ENCODE results near the gene PRRT1B. TPM values are rescaled to one million over a fixed set of nuclear protein-coding genes. Genes with fewer than 3 reads are reported as not detected.

Gene PRRT1B
- total RNA-seq, 2 donors from 2014 or later: 2.0 to 4.5 TPM

GRCh38 chr9:131590907-131591844, 45.9 kb downstream of the PRRT1B start:
- TF ChIP-seq CTCF (IDR thresholded peaks at IDR 0.05): peak; percentile 80
- no peaks in the 10 kb centered on the region for H3K27me3 ChIP-seq
- intact Hi-C loops (cut with DNase I): loop anchor here (1.0 kb wide), 1 partner anchor 149 kb away; the partner anchor contains the start of gene RAPGEF1
- peak; percentile 72 for DNase-seq
- H3K36me3 ChIP-seq: peaks cover 22% of the 10 kb centered on the region
- H3K4me3 ChIP-seq: no peak overlapping the region
- H3K9ac ChIP-seq (ENCODE audit: low read depth in 2 of 2, low read length in 2 of 2): no peak overlapping the region
- H3K4me1 ChIP-seq: no peaks in the 10 kb centered on the region
- H3K9me3 ChIP-seq: no peaks in the 10 kb centered on the region
- H3K27ac ChIP-seq: no peak overlapping the region

GRCh38 chr9:131591845-131592208, 46.5 kb downstream of the PRRT1B start:
- H3K9me3 ChIP-seq: no peaks in the 10 kb centered on the region
- intact Hi-C loops (cut with DNase I): loop anchor here (1.0 kb wide), 1 partner anchor 148 kb away; the partner anchor contains the start of gene RAPGEF1
- no peak overlapping the region for H3K27ac ChIP-seq
- no peaks in the 10 kb centered on the region for H3K4me1 ChIP-seq
- H3K4me3 ChIP-seq: no peak overlapping the region
- H3K27me3 ChIP-seq: no peaks in the 10 kb centered on the region
- H3K9ac ChIP-seq (ENCODE audit: low read depth in 2 of 2, low read length in 2 of 2): no peak overlapping the region
- no peak for TF ChIP-seq CTCF (IDR thresholded peaks at IDR 0.05)
- no peak for DNase-seq
- peaks cover 25% of the 10 kb centered on the region for H3K36me3 ChIP-seq

- Histone ChIP-seq H3K27ac (no peak overlapping the region), H3K9ac (ENCODE audit: low read depth in 2 of 2, low read length in 2 of 2) (no peak overlapping the region), H3K36me3 (peaks cover 19% of the 10 kb centered on the region), H3K4me1 (no peaks in the 10 kb centered on the region), H3K9me3 (no peaks in the 10 kb centered on the region), H3K4me3 (no peak overlapping the region), H3K27me3 (no peaks in the 10 kb centered on the region)
- TF ChIP-seq CTCF (IDR thresholded peaks at IDR 0.05): no peak
- intact Hi-C loops (cut with DNase I): no loop called here
- no peak for DNase-seq
Observed at GRCh38 chr9:131593091-131593820, 47.9 kb downstream of the PRRT1B start.

- no peak for TF ChIP-seq CTCF (IDR thresholded peaks at IDR 0.05)
- H3K27me3 ChIP-seq: no peaks in the 10 kb centered on the region
- no peak overlapping the region for H3K4me3 ChIP-seq
- DNase-seq: no peak
- H3K4me1 ChIP-seq: no peaks in the 10 kb centered on the region
- intact Hi-C loops (cut with DNase I): no loop called here
- H3K36me3 ChIP-seq: peaks cover 11% of the 10 kb centered on the region
- no peak overlapping the region for H3K27ac ChIP-seq
- no peaks in the 10 kb centered on the region for H3K9me3 ChIP-seq
- no peak overlapping the region for H3K9ac ChIP-seq (ENCODE audit: low read depth in 2 of 2, low read length in 2 of 2)
Observed at GRCh38 chr9:131593936-131594665, 48.8 kb downstream of the PRRT1B start.
